OCI-LY7 (cell line): Measurements from ENCODE around the gene CCL1. TPM values are rescaled to one million over a fixed set of nuclear protein-coding genes. Genes with fewer than 3 reads are reported as not detected.

Experiments used
- BruUV-seq: library from RNA; stranded (reverse); fragments of 400-500 nt; replicated peaks from 2 replicates; lab custom pipeline; 2021; lab: Mats Ljungman, UMichigan
- CTCF ChIA-PET: fragments of 300-600 bp; sonication (Branson Sonifier 250); formaldehyde crosslinking; loops from one replicate; lab custom pipeline; 2022; ENCODE audit warnings: antibody characterized with exemption; ENCODE audit not compliant: unreplicated experiment; lab: Charles Lee
- POLR2A ChIA-PET: fragments of 300-600 bp; sonication (Branson Sonifier 250); formaldehyde crosslinking; loops from one replicate; lab custom pipeline; 2022; ENCODE audit warnings: antibody characterized with exemption; lab: Charles Lee
- DNase-seq: peaks from one replicate; pipeline ENCODE4 v3.0.0-alpha.2; 2015; ENCODE audit warnings: low spot score
- H2AFZ ChIP-seq: fragments of 200-600 bp; sonication (generic), shearing (Covaris generic); 2 replicates; pipeline ENCODE4 v1.6.1; 2014; ENCODE audit warnings: mild to moderate bottlenecking, antibody characterized with exemption, low read length, moderate library complexity
- H3K27ac ChIP-seq: fragments of 200-600 bp; sonication (generic); 2 replicates; pipeline ENCODE4 v1.5.1; 2014; ENCODE audit warnings: mixed run types, low read depth, mild to moderate bottlenecking, moderate library complexity, low read length, inconsistent platforms; ENCODE audit not compliant: poor library complexity, severe bottlenecking
- H3K36me3 ChIP-seq: fragments of 200-600 bp; sonication (generic); 2 replicates; pipeline ENCODE4 v1.6.1; 2014; ENCODE audit warnings: mild to moderate bottlenecking, antibody characterized with exemption, low read length, moderate library complexity, mixed read lengths; ENCODE audit not compliant: insufficient read depth
- H3K4me1 ChIP-seq: fragments of 200-600 bp; sonication (generic); 2 replicates; pipeline ENCODE4 v1.5.1; 2014; ENCODE audit warnings: mild to moderate bottlenecking, low read length; ENCODE audit not compliant: insufficient read depth, poor library complexity, severe bottlenecking
- H3K4me2 ChIP-seq: fragments of 200-600 bp; sonication (generic); 2 replicates; pipeline ENCODE4 v1.6.1; 2014; ENCODE audit warnings: mild to moderate bottlenecking, low read length
- H3K4me3 ChIP-seq: fragments of 200-600 bp; sonication (generic); 2 replicates; pipeline ENCODE4 v1.5.1; 2014; ENCODE audit warnings: mild to moderate bottlenecking, low read depth, low read length; ENCODE audit not compliant: poor library complexity, severe bottlenecking
- H3K79me2 ChIP-seq: fragments of 200-600 bp; sonication (generic); 2 replicates; pipeline ENCODE4 v1.6.1; 2016; ENCODE audit warnings: low read depth, mild to moderate bottlenecking, low read length, moderate library complexity, mixed read lengths; ENCODE audit not compliant: insufficient read depth
- H3K9me2 ChIP-seq: fragments of 200-600 bp; sonication (generic); 2 replicates; pipeline ENCODE4 v1.6.1; 2016; ENCODE audit warnings: mild to moderate bottlenecking, low read length, mixed read lengths; ENCODE audit not compliant: insufficient read depth
- H3K9me3 ChIP-seq: fragments of 200-600 bp; sonication (generic); 2 replicates; pipeline ENCODE4 v1.6.1; 2014; ENCODE audit warnings: mild to moderate bottlenecking, mixed run types, low read length, mixed read lengths
- H4K20me1 ChIP-seq: fragments of 200-600 bp; sonication (generic); 2 replicates; pipeline ENCODE4 v1.6.1; 2014; ENCODE audit warnings: mild to moderate bottlenecking, antibody characterized with exemption, low read length, moderate library complexity, mixed read lengths; ENCODE audit not compliant: insufficient read depth
- EZH2phosphoT487 ChIP-seq: fragments of 200-600 bp; sonication (generic); IDR thresholded peaks from 2 replicates; pipeline ENCODE4 v1.6.1; 2018; ENCODE audit warnings: low read depth, borderline replicate concordance, mild to moderate bottlenecking, mixed run types, antibody characterized with exemption, low read length, moderate library complexity, mixed read lengths
- intact Hi-C: fragments of 100-400 bp; cut with micrococcal nuclease; formaldehyde crosslinking; loops from one replicate; pipeline ENCODE4 v1.10.0; 2022; ENCODE audit not compliant: unreplicated experiment
- total RNA-seq, 2 experiments: library from RNA; depleted of rRNA in 1 of 2; stranded (reverse); fragments of >200 nt in 1 of 2; shearing (Covaris generic) in 1 of 2; gene quantifications; 2 replicates each; pipeline ENCODE4 v1.2.3, GENCODE V29; 2014 to 2022
- TF ChIP-seq, protein P1 (sequence below): fragments of 200-600 bp; sonication (generic); conservative IDR thresholded peaks from 2 replicates; pipeline ENCODE4 v1.5.1; 2014; ENCODE audit warnings: mild to moderate bottlenecking, antibody characterized with exemption, low read length, moderate library complexity, mixed read lengths

Gene CCL1
- total RNA-seq, 2 experiments from 2014 or later: not detected

DNA sequence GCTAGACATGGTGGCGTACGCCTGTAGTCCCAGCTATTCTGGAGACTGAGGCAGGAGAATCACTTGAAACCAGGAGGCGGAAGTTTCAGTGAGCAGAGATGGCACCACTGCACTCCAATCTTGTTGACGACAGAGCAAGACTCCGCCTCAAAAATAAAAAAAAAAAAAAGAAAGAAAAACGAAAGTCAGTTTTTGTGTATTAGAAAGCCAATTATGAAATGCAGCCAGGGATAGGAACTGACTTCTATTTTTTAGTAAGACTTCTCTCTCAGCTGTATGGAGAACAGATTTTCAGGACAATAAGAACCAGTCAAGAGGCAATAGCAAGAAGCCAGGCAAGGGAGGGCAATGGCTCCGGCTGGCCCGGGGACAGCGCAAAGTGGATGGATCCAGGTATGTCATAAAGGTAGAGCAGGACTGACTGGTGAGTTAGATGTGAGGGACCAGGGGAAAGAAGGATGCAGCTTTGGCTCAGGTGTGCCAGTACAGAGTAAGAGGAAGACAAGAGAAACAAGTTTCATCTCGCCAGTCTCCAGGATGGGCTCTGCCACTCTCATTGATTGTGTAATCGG is 12.5 kb upstream of the CCL1 start:
- no peak for DNase-seq
- Histone ChIP-seq H3K9me3 (no peaks in the 10 kb centered on the region), H3K4me3 (no peak overlapping the region), H3K4me1 (peaks cover 73% of the 10 kb centered on the region), H3K27ac (no peak overlapping the region), H3K4me2 (no peak overlapping the region), H2AFZ (no peak overlapping the region), H3K79me2 (no peaks in the 10 kb centered on the region), H3K36me3 (no peaks in the 10 kb centered on the region), H4K20me1 (no peaks in the 10 kb centered on the region), H3K9me2 (no peaks in the 10 kb centered on the region)
- ChIA-PET CTCF (interaction anchor here (1.8 kb wide), 1 partner anchor 8 kb away, joined by 4 read pairs; no protein-coding TSS in a partner anchor), POLR2A (interaction anchor here (0.7 kb wide), 2 partner anchors 12 to 708 kb away, joined by 3 read pairs; no protein-coding TSS in a partner anchor)
- BruUV-seq: no TSS peak
- intact Hi-C loops: no loop called here
- TF ChIP-seq, protein P1, sequence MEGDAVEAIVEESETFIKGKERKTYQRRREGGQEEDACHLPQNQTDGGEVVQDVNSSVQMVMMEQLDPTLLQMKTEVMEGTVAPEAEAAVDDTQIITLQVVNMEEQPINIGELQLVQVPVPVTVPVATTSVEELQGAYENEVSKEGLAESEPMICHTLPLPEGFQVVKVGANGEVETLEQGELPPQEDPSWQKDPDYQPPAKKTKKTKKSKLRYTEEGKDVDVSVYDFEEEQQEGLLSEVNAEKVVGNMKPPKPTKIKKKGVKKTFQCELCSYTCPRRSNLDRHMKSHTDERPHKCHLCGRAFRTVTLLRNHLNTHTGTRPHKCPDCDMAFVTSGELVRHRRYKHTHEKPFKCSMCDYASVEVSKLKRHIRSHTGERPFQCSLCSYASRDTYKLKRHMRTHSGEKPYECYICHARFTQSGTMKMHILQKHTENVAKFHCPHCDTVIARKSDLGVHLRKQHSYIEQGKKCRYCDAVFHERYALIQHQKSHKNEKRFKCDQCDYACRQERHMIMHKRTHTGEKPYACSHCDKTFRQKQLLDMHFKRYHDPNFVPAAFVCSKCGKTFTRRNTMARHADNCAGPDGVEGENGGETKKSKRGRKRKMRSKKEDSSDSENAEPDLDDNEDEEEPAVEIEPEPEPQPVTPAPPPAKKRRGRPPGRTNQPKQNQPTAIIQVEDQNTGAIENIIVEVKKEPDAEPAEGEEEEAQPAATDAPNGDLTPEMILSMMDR: no peak
- TF ChIP-seq EZH2phosphoT487: no peak

DNA sequence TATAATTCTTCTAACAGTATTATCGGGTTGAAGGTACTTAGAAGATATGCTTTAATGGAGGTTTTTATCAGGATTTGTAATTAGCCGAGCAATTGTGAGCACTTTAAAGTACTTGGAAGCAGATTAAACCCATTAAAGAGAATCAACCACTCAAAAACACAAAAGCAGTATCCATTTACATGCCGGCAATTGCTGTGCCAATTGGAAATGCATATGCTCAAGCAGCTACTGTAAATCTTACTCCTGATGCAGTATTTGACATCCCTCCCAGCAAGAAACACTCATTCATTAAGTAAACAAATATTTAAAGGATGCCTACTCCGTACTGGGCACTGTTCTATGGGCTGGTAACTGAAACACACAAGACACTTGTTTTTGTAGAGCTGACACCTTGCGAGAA is 11.4 kb upstream of the CCL1 start:
- Histone ChIP-seq H3K79me2 (no peaks in the 10 kb centered on the region), H2AFZ (no peak overlapping the region), H3K4me1 (peaks cover 74% of the 10 kb centered on the region), H4K20me1 (no peaks in the 10 kb centered on the region), H3K36me3 (no peaks in the 10 kb centered on the region), H3K27ac (no peak overlapping the region), H3K9me3 (no peaks in the 10 kb centered on the region), H3K4me2 (no peak overlapping the region), H3K9me2 (no peaks in the 10 kb centered on the region), H3K4me3 (no peak overlapping the region)
- DNase-seq: no peak
- no peak for TF ChIP-seq EZH2phosphoT487
- TF ChIP-seq, protein P1: no peak
- ChIA-PET POLR2A (interaction anchor here (3.6 kb wide), 1 partner anchor 9 kb away, joined by 16 read pairs; no protein-coding TSS in a partner anchor), CTCF (interaction anchor here (1.8 kb wide), 1 partner anchor 9 kb away, joined by 4 read pairs; no protein-coding TSS in a partner anchor)
- intact Hi-C loops: no loop called here
- no TSS peak for BruUV-seq
